AG09309 (cell line): Measurements from ENCODE around the gene TMEM266.
A peak's percentile ranks its signal among the peaks of the same experiment; 100 is the strongest.

Source experiments
- DNase-seq: peaks from one replicate; pipeline ENCODE4 v3.0.0-alpha.2; 2010; ENCODE audit warnings: low read depth
- H3K4me3 ChIP-seq: 2 replicates; pipeline ENCODE4 v1.5.1; 2011; ENCODE audit warnings: mild to moderate bottlenecking, low read depth, low read length, moderate library complexity; ENCODE audit not compliant: control insufficient read depth
- TF ChIP-seq, protein P1 (sequence below): IDR thresholded peaks from 2 replicates; pipeline ENCODE4 v1.5.1; 2011; ENCODE audit warnings: mild to moderate bottlenecking, low read depth, low read length, inconsistent platforms; ENCODE audit not compliant: insufficient read depth, control insufficient read depth; ENCODE audit errors: missing control alignments

TMEM266 gene

DNA sequence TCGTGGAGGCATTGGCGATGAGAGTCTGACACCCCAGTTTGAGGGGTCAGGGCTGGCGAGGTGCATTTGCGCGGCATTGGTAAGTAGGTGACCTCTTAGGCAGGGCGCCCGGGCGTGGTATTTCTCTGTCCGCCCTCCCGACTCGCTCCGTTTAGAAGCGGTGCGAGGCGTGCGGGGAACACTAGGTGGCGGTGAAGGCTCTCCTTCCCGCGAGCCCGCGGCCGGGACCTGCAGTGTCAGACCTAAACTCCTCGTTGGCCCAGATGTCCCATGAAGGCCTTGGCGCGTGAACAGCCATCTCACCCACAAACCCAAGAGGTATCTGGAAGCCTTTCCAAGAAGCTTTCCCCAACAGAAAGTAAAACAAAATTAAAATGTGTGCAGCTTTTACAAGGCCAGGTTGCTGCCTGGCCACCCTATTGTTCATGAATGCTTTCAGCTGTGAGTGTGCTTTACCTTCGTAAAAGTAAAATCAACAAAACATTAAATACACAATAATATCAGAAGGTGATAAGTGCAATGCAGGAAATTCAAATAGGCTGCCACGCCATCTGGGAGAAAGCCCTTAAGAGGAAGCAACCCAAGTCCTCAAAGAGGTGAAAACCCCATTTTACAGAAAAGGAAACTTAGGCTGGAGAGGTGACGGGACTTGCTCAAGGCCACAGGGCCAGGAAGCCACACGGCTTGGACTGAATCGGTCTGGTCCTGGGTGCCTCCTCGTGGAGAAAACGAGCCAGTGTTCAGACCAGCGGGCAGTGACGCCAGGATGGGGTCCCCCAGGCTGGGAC, 131.2 kb downstream of the TMEM266 start:
- TF ChIP-seq, protein P1, sequence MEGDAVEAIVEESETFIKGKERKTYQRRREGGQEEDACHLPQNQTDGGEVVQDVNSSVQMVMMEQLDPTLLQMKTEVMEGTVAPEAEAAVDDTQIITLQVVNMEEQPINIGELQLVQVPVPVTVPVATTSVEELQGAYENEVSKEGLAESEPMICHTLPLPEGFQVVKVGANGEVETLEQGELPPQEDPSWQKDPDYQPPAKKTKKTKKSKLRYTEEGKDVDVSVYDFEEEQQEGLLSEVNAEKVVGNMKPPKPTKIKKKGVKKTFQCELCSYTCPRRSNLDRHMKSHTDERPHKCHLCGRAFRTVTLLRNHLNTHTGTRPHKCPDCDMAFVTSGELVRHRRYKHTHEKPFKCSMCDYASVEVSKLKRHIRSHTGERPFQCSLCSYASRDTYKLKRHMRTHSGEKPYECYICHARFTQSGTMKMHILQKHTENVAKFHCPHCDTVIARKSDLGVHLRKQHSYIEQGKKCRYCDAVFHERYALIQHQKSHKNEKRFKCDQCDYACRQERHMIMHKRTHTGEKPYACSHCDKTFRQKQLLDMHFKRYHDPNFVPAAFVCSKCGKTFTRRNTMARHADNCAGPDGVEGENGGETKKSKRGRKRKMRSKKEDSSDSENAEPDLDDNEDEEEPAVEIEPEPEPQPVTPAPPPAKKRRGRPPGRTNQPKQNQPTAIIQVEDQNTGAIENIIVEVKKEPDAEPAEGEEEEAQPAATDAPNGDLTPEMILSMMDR: peak; percentile 95
- DNase-seq: no peak
- no peak overlapping the region for H3K4me3 ChIP-seq

DNA sequence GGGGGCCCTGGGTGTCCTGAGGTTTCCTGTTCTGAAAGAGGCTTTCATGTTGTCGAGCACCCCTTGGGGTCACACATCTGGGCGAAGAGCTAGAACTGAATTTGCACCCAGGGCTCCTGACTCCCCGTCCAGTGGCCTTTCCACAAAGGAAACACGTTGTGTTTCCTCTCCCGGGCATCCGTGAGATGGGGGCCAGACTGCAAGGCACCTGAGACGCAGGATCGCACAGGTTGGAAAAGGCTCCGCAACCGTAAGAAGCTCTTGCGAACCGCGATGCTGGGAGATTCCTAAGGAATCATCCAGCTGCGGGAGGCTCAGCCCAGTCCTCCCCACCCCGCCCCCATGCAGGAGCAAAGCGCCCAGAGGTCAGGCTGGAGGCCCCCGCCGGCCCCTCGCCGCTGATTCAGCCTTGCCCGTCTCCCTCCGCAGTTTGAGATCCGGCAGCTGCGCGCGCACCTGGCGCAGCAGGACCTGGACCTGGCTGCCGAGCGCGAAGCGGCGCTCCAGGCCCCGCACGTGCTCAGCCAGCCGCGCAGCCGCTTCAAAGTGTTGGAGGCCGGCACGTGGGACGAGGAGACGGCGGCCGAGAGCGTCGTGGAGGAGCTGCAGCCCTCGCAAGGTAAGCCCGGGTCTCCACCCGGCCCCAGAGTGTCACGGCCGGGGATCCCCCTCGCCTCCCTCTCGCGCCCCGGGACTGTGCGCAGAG, 131.9 kb downstream of the TMEM266 start:
- TF ChIP-seq, protein P1: no peak
- no peak overlapping the region for H3K4me3 ChIP-seq
- no peak for DNase-seq

DNA sequence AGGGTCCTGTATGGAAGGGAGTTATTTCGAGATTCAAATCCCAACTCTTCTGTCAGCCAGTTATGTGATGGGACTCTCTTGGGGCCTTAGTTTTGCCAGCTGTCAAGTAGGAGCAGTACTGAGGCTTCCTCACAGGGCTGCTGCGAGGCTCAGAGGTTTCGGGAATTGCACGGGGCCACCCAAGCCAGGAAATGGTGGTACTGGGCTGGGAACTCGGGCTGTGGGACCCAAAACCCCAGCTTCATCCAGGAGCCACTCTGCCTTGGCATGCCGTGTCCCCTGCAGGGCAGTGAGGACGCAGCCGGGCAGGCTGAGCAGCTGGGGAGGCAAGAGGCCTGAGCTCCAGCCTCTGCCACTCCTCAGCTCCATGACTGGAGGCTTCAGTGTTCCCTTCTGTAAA, 132.9 kb downstream of the TMEM266 start:
- DNase-seq: no peak

DNA sequence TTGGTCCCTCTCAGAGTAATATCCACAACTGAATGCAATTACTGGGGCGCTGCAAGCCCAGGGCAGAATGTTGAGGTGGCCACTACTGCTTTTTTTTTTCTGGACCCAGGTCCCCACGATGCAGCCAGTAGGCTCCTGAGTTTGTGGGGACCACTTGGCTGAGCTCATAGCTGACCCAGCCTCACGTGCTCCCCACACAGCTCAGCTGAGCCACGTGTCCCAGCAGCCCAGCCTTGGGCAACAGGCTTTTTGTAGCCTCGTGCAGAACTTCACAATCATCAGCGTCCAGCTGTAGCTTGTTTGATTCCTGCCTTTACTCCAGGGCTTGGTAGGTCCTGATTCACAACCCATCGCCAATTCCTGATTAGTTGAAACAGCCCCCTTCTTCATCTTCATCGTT, 134.1 kb downstream of the TMEM266 start:
- no peak overlapping the region for H3K4me3 ChIP-seq
- TF ChIP-seq, protein P1: no peak

More for the DNA sequence above, 132.9 kb downstream of the TMEM266 start:
- H3K4me3 ChIP-seq: no peak overlapping the region
- TF ChIP-seq, protein P1: no peak

DNA sequence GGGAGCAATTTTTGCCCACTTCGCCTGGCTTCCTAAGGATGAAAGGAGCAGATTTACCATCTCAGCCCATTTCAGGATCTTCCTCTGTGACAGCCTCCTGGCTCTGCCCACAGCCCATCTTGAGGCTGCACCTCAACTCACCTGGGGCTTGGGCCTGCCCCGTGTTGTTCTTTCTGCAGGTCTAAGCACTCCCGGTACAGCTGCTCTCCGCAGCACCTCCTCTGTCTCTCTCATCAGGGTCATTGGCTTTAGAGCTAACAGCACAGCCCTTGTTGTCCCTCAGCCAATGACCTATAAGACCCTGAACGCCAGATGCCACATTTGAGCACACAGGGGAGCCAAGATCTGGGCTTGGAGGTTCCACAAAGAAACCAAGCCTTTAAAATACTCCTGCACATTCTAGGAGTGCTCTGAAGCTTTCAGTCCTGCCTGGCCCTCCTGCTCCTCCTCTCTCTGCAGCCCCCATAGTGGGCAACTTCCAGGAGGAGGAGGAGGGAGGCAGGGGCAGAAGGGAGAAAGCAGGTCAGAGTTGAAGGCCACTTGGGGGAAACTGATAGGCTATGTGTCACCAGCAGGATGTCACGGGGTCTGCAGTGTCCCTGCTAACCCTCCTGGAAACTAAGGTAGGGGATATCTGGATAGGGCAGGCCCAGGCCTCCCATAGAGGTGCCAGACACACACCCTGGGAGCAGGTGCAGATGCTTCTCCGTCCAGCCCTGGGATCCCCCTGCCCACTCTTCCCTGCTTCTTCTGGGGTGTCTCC, 135.9 kb downstream of the TMEM266 start:
- TF ChIP-seq, protein P1: no peak
- H3K4me3 ChIP-seq: no peak overlapping the region
- no peak for DNase-seq

More for the DNA sequence above, 134.1 kb downstream of the TMEM266 start:
- no peak for DNase-seq

DNA sequence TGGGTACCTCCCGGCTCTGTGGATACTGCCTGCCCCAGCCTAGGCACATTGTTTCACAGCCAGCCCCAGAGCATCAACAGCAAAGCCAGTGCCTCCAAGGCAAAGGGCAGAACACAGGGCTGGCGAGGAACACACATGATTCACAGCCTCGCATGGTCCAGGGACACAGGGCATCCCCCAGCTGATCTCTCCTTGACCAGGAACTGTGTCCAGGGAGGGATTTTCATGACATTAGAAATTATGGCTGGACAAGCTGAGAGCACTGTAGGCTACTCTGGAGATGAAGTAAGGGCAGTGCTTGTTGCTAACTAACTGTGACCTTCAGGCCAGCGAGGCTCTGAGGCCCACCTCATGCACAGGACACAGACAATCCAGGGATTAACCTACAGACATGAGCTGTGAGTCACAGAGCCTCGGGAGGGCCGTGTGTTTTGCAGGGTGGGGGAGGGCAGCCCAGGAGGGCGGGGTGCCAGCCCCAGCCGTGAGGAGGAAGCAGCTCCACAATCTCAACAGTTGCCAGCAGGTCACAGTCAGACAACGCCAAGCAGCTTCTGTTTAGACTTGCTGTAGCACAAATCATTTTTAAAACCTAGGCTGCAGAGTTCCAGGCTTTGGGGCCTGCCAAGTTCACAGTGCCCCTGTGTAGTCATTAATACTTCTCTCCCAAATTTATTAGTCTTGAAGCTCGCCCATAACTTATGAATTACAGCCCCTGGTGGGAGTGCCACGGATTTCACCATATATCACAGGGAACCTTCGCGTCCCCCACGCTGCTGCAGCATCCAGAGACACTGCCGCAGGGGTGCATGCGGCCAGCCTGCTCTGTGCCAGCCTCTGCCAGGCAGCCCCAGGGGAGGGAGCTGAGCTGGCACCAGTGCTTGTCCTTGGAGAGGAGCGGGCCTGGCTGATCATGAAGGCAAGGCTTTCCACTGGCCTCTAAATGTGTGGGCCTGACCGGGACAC, 136.8 kb downstream of the TMEM266 start:
- TF ChIP-seq, protein P1: no peak
- no peak overlapping the region for H3K4me3 ChIP-seq
- DNase-seq: peak; percentile 64
